ENCODE data around the gene BTBD9. TPM values are rescaled to one million over a fixed set of nuclear protein-coding genes. Genes with fewer than 3 reads are reported as not detected.

BTBD9 gene
- total and polyA plus RNA-seq, 2 of the 13 experiments (the other 11 are each of a cell fraction or from before 2014, with no cell fraction given): 1.2 to 3.0 TPM

- H3K27me3 ChIP-seq (ENCODE audit: control insufficient read depth in 1 of 2, insufficient read depth in 2 of 2, low read length in 2 of 2): no peaks in the 10 kb centered on the region
- H3K36me3 ChIP-seq (replicated peaks in 1 of 2; ENCODE audit: control insufficient read depth in 1 of 2, insufficient read depth in 2 of 2, low read length in 2 of 2): no peaks in the 10 kb centered on the region
- no peak overlapping the region for H2AFZ ChIP-seq (ENCODE audit: low read length)
- DNase-seq (ENCODE audit: low spot score) (no peak), FAIRE-seq (no peak), ATAC-seq (no peak)
- TF ChIP-seq HHEX (CRISPR knock-in tag; IDR thresholded peaks at IDR 0.05) (no peak), KAT8 (CRISPR knock-in tag; IDR thresholded peaks at IDR 0.05) (no peak)
- in situ Hi-C loops (cut with HindIII; ENCODE audit: extremely low pct_ligation_motif_present, low pct_unique_long_range_greater_than_20kb) (no loop called here), intact Hi-C loops (cut with micrococcal nuclease; ENCODE audit: unreplicated experiment) (no loop called here)
- no peaks in the 10 kb centered on the region for H3K9me3 ChIP-seq (ENCODE audit: low read length)
- H3K9ac ChIP-seq (ENCODE audit: insufficient read depth, low read depth, low read length): no peak overlapping the region
- ChIA-PET POLR2A (no interaction called here), CTCF (ENCODE audit: low intra/inter-chr PET ratio, low total read pairs) (no interaction called here)
- no peak overlapping the region for H3K27ac ChIP-seq (ENCODE audit: extremely low read length, insufficient read depth, low read length)
- 64% methylated on average over 11 of the region's 11 CpGs for WGBS (ENCODE audit: low lambda C conversion rate)
- H3K4me2 ChIP-seq (ENCODE audit: low read depth, low read length): no peak overlapping the region
- no TSS peak for BruUV-seq (replicated peaks)
- H3K4me1 ChIP-seq (ENCODE audit: insufficient read depth, low read length): no peaks in the 10 kb centered on the region
- no peak overlapping the region for H3K4me3 ChIP-seq (replicated peaks in 1 of 3; ENCODE audit: insufficient read depth in 1 of 3, low read depth in 2 of 3, low read length in 3 of 3)
- no peaks in the 10 kb centered on the region for H4K20me1 ChIP-seq (ENCODE audit: insufficient read depth, low read length)
- no peaks in the 10 kb centered on the region for H3K79me2 ChIP-seq (ENCODE audit: insufficient read depth, low read length)
These were observed 455.1 kb downstream of the BTBD9 start for GRCh38 chr6:38184585-38185080.

DNA sequence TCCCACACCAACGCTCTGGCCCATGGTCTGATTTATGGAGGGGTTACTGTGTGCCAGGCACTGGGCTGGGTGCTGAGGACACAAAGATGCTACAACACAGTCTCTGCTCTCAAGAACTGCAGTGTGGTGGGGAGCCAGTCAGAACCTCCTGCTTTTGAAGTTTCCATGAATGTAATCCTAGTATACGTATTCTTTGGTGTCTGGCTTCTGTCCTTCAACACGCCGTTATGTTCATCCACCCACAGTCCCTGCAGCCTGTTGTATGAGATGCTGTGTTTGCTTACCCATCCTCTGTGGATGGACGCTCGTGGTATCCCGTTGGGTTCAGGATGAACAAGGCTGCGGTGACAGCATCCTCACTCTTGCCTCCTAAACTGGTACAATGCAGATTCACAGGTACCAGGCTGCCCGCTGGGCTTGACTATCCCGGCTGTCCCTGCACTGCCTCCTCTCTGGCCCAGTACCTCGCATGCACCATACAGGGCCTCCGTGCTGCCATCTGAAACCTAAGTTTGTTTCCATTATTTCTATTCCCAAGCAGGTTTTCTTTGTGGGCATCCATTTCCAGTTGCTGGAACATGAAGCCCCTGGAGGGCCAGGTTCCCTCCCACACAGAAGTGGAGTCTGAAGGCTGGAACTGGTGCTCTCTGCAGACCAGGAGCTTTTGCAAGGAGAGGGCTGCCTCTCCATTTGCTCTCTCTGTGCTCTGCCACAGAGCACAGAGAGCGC lies 455.7 kb downstream of the BTBD9 start:
- H3K27me3 ChIP-seq (ENCODE audit: control insufficient read depth in 1 of 2, insufficient read depth in 2 of 2, low read length in 2 of 2): no peaks in the 10 kb centered on the region
- H3K9ac ChIP-seq (ENCODE audit: insufficient read depth, low read depth, low read length): no peak overlapping the region
- H3K4me2 ChIP-seq (ENCODE audit: low read depth, low read length): no peak overlapping the region
- H2AFZ ChIP-seq (ENCODE audit: low read length): no peak overlapping the region
- DNase-seq (ENCODE audit: low spot score) (no peak), FAIRE-seq (no peak), ATAC-seq (no peak)
- WGBS (ENCODE audit: low lambda C conversion rate): 69% methylated on average over 13 of the region's 13 CpGs
- TF ChIP-seq NFYB (CRISPR knock-in tag; IDR thresholded peaks at IDR 0.05) (no peak), IRX3 (CRISPR knock-in tag; IDR thresholded peaks at IDR 0.05; ENCODE audit: borderline replicate concordance, low read depth) (no peak), ZNF33A (CRISPR knock-in tag; IDR thresholded peaks at IDR 0.05; ENCODE audit: borderline replicate concordance) (no peak), ZNF430 (CRISPR knock-in tag; IDR thresholded peaks at IDR 0.05) (no peak), ZNF784 (CRISPR knock-in tag; IDR thresholded peaks at IDR 0.05; ENCODE audit: borderline replicate concordance) (no peak)
- H3K27ac ChIP-seq (ENCODE audit: extremely low read length, insufficient read depth, low read length): no peak overlapping the region
- in situ Hi-C loops (cut with HindIII; ENCODE audit: extremely low pct_ligation_motif_present, low pct_unique_long_range_greater_than_20kb) (no loop called here), intact Hi-C loops (cut with micrococcal nuclease; ENCODE audit: unreplicated experiment) (no loop called here)
- H4K20me1 ChIP-seq (ENCODE audit: insufficient read depth, low read length): no peaks in the 10 kb centered on the region
- ChIA-PET POLR2A (no interaction called here), CTCF (ENCODE audit: low intra/inter-chr PET ratio, low total read pairs) (no interaction called here)
- H3K36me3 ChIP-seq (replicated peaks in 1 of 2; ENCODE audit: control insufficient read depth in 1 of 2, insufficient read depth in 2 of 2, low read length in 2 of 2): no peaks in the 10 kb centered on the region
- H3K4me3 ChIP-seq (replicated peaks in 1 of 3; ENCODE audit: insufficient read depth in 1 of 3, low read depth in 2 of 3, low read length in 3 of 3): no peak overlapping the region
- no peaks in the 10 kb centered on the region for H3K79me2 ChIP-seq (ENCODE audit: insufficient read depth, low read length)
- BruUV-seq (replicated peaks): no TSS peak
- H3K9me3 ChIP-seq (ENCODE audit: low read length): no peaks in the 10 kb centered on the region
- H3K4me1 ChIP-seq (ENCODE audit: insufficient read depth, low read length): no peaks in the 10 kb centered on the region
